T-helper 2 cell treated with Interferon-gamma antibody and Interleukin-4, amounts not matched to agents 5 μg/mL and 100 μg/mL, for 36 hours (primary cell): ENCODE measurements around the gene ENO3.
A peak's percentile ranks its signal among the peaks of the same experiment; 100 is the strongest.

Source experiments
- DNase-seq: peaks from one replicate; pipeline ENCODE4 v3.0.0; 2021; ENCODE audit warnings: low spot score
- H3K27ac Mint-ChIP-seq: one replicate; pipeline ENCODE4 v1.8.0; 2021; ENCODE audit warnings: mild to moderate bottlenecking, mixed read lengths
- H3K27me3 Mint-ChIP-seq: one replicate; pipeline ENCODE4 v1.8.0; 2021; ENCODE audit warnings: low read depth, mixed read lengths
- H3K36me3 Mint-ChIP-seq: one replicate; pipeline ENCODE4 v1.8.0; 2021; ENCODE audit warnings: low read depth, mixed read lengths
- H3K4me1 Mint-ChIP-seq: one replicate; pipeline ENCODE4 v1.8.0; 2021; ENCODE audit warnings: low read depth, mixed read lengths
- H3K4me3 Mint-ChIP-seq: one replicate; pipeline ENCODE4 v1.8.0; 2022; ENCODE audit warnings: mild to moderate bottlenecking, moderate library complexity, mixed read lengths
- H3K9me3 Mint-ChIP-seq: one replicate; pipeline ENCODE4 v1.8.0; 2021; ENCODE audit warnings: mixed read lengths

ENO3 gene

GRCh38 chr17:4941319-4941610 is 9.7 kb upstream of the ENO3 start:
- DNase-seq = no peak
- no peaks in the 10 kb centered on the region for H3K9me3 Mint-ChIP-seq
- peaks cover 52% of the 10 kb centered on the region for H3K4me1 Mint-ChIP-seq
- peak overlapping the region; percentile 95 for H3K27ac Mint-ChIP-seq
- H3K27me3 Mint-ChIP-seq = no peaks in the 10 kb centered on the region
- peak overlapping the region; percentile 96 for H3K4me3 Mint-ChIP-seq
- H3K36me3 Mint-ChIP-seq = peaks cover 77% of the 10 kb centered on the region

- H3K36me3 Mint-ChIP-seq = peaks cover 83% of the 10 kb centered on the region
- peaks cover 51% of the 10 kb centered on the region for H3K4me1 Mint-ChIP-seq
- H3K27me3 Mint-ChIP-seq = no peaks in the 10 kb centered on the region
- no peaks in the 10 kb centered on the region for H3K9me3 Mint-ChIP-seq
- H3K27ac Mint-ChIP-seq = peak overlapping the region; percentile 76
- no peak for DNase-seq
- H3K4me3 Mint-ChIP-seq = peak overlapping the region; percentile 96
Observed at GRCh38 chr17:4942760-4943508, 8.0 kb upstream of the ENO3 start.

GRCh38 chr17:4944163-4944553 is 6.8 kb upstream of the ENO3 start:
- peaks cover 43% of the 10 kb centered on the region for H3K4me1 Mint-ChIP-seq
- peak; percentile 68 for DNase-seq
- H3K9me3 Mint-ChIP-seq = no peaks in the 10 kb centered on the region
- peak overlapping the region; percentile 96 for H3K27ac Mint-ChIP-seq
- H3K4me3 Mint-ChIP-seq = peak overlapping the region; percentile 96
- no peaks in the 10 kb centered on the region for H3K27me3 Mint-ChIP-seq
- peaks cover 74% of the 10 kb centered on the region for H3K36me3 Mint-ChIP-seq

GRCh38 chr17:4944554-4945175 is 6.3 kb upstream of the ENO3 start:
- Mint-ChIP-seq H3K9me3 (no peaks in the 10 kb centered on the region), H3K4me1 (peaks cover 43% of the 10 kb centered on the region)

GRCh38 chr17:4945176-4945943 is 5.6 kb upstream of the ENO3 start:
- peak overlapping the region; percentile 96 for H3K27ac Mint-ChIP-seq
- H3K9me3 Mint-ChIP-seq = no peaks in the 10 kb centered on the region
- peak; percentile 88 for DNase-seq
- H3K27me3 Mint-ChIP-seq = no peaks in the 10 kb centered on the region
- peaks cover 43% of the 10 kb centered on the region for H3K4me1 Mint-ChIP-seq
- H3K36me3 Mint-ChIP-seq = peaks cover 69% of the 10 kb centered on the region
- peak overlapping the region; percentile 96 for H3K4me3 Mint-ChIP-seq

More at GRCh38 chr17:4944554-4945175, 6.3 kb upstream of the ENO3 start:
- H3K27ac Mint-ChIP-seq = peak overlapping the region; percentile 96
- H3K36me3 Mint-ChIP-seq = peaks cover 72% of the 10 kb centered on the region
- H3K4me3 Mint-ChIP-seq = peak overlapping the region; percentile 96
- no peak for DNase-seq
- H3K27me3 Mint-ChIP-seq = no peaks in the 10 kb centered on the region

- Mint-ChIP-seq H3K4me1 (peaks cover 48% of the 10 kb centered on the region), H3K27ac (peak overlapping the region; percentile 96), H3K27me3 (no peaks in the 10 kb centered on the region), H3K4me3 (peak overlapping the region; percentile 96), H3K36me3 (peaks cover 64% of the 10 kb centered on the region), H3K9me3 (no peaks in the 10 kb centered on the region)
- DNase-seq = no peak
Observed at GRCh38 chr17:4945944-4946280, 5.0 kb upstream of the ENO3 start.

- Mint-ChIP-seq H3K4me3 (peak overlapping the region; percentile 96), H3K9me3 (no peaks in the 10 kb centered on the region), H3K27ac (peak overlapping the region; percentile 80), H3K4me1 (peaks cover 48% of the 10 kb centered on the region), H3K27me3 (no peaks in the 10 kb centered on the region), H3K36me3 (peaks cover 59% of the 10 kb centered on the region)
- DNase-seq = no peak
Observed at GRCh38 chr17:4946312-4946976, 4.5 kb upstream of the ENO3 start.

- Mint-ChIP-seq H3K4me3 (peak overlapping the region; percentile 96), H3K4me1 (peaks cover 44% of the 10 kb centered on the region), H3K9me3 (no peaks in the 10 kb centered on the region), H3K27me3 (no peaks in the 10 kb centered on the region), H3K36me3 (peaks cover 53% of the 10 kb centered on the region), H3K27ac (peak overlapping the region; percentile 80)
- DNase-seq = no peak
Observed at GRCh38 chr17:4947010-4947410, 3.9 kb upstream of the ENO3 start.

GRCh38 chr17:4947411-4948165 is 3.3 kb upstream of the ENO3 start:
- H3K36me3 Mint-ChIP-seq = peaks cover 48% of the 10 kb centered on the region
- DNase-seq = peak; percentile 73
- H3K27ac Mint-ChIP-seq = peak overlapping the region; percentile 96

GRCh38 chr17:4948166-4948930 is 2.6 kb upstream of the ENO3 start, which contains the start of gene PFN1:
Gene PFN1 (minus strand): TSS chr17:4948530. CDS start chr17:4948394, 136 bp downstream.
- Mint-ChIP-seq H3K27me3 (no peaks in the 10 kb centered on the region), H3K27ac (peak within 1 kb of the TSS; percentile 96), H3K4me1 (peaks cover 34% of the 10 kb centered on the region), H3K36me3 (peaks cover 40% of the 10 kb centered on the region), H3K9me3 (no peaks in the 10 kb centered on the region), H3K4me3 (peak within 1 kb of the TSS; percentile 96)
- DNase-seq = peak; percentile 80

More at GRCh38 chr17:4947411-4948165, 3.3 kb upstream of the ENO3 start:
- no peaks in the 10 kb centered on the region for H3K27me3 Mint-ChIP-seq
- H3K4me3 Mint-ChIP-seq = peak overlapping the region; percentile 96
- no peaks in the 10 kb centered on the region for H3K9me3 Mint-ChIP-seq
- peaks cover 39% of the 10 kb centered on the region for H3K4me1 Mint-ChIP-seq

- H3K4me1 Mint-ChIP-seq = peaks cover 32% of the 10 kb centered on the region
- no peaks in the 10 kb centered on the region for H3K27me3 Mint-ChIP-seq
- peak overlapping the region; percentile 96 for H3K4me3 Mint-ChIP-seq
- peak overlapping the region; percentile 96 for H3K27ac Mint-ChIP-seq
- peaks cover 38% of the 10 kb centered on the region for H3K36me3 Mint-ChIP-seq
- H3K9me3 Mint-ChIP-seq = no peaks in the 10 kb centered on the region
- DNase-seq = peak; percentile 84
Observed at GRCh38 chr17:4948931-4949320, 2.0 kb upstream of the ENO3 start.

- H3K9me3 Mint-ChIP-seq = no peaks in the 10 kb centered on the region
- H3K36me3 Mint-ChIP-seq = peaks cover 33% of the 10 kb centered on the region
- peak; percentile 76 for DNase-seq
- H3K4me1 Mint-ChIP-seq = peaks cover 26% of the 10 kb centered on the region
- H3K4me3 Mint-ChIP-seq = peak overlapping the region; percentile 84
- H3K27ac Mint-ChIP-seq = peak overlapping the region; percentile 84
- H3K27me3 Mint-ChIP-seq = no peaks in the 10 kb centered on the region
Observed at GRCh38 chr17:4949321-4950074, 1.4 kb upstream of the ENO3 start.
